Fibroblast of villous mesenchyme (primary cell): ENCODE data around the gene ACER1. TPM values are rescaled to one million over a fixed set of nuclear protein-coding genes. Genes with fewer than 3 reads are reported as not detected.

Source experiments
- DNase-seq: peaks from one replicate; pipeline ENCODE4 v3.0.0-alpha.2; 2010; ENCODE audit warnings: low read depth
- H3K4me3 ChIP-seq: 2 replicates; pipeline ENCODE4 v1.5.1; 2011; ENCODE audit warnings: low read depth, mild to moderate bottlenecking, low read length
- total RNA-seq: library from RNA; depleted of rRNA; stranded (reverse); fragments of >200 nt; gene quantifications from 2 replicates; pipeline ENCODE4 v1.2.3, GENCODE V29; 2012
- TF ChIP-seq, protein P1 (sequence below): IDR thresholded peaks from 2 replicates; pipeline ENCODE4 v1.5.1; 2012; ENCODE audit warnings: low read depth, mild to moderate bottlenecking, low read length; ENCODE audit not compliant: insufficient read depth

ACER1 gene
- total RNA-seq, 1 donor, result not detected

DNA sequence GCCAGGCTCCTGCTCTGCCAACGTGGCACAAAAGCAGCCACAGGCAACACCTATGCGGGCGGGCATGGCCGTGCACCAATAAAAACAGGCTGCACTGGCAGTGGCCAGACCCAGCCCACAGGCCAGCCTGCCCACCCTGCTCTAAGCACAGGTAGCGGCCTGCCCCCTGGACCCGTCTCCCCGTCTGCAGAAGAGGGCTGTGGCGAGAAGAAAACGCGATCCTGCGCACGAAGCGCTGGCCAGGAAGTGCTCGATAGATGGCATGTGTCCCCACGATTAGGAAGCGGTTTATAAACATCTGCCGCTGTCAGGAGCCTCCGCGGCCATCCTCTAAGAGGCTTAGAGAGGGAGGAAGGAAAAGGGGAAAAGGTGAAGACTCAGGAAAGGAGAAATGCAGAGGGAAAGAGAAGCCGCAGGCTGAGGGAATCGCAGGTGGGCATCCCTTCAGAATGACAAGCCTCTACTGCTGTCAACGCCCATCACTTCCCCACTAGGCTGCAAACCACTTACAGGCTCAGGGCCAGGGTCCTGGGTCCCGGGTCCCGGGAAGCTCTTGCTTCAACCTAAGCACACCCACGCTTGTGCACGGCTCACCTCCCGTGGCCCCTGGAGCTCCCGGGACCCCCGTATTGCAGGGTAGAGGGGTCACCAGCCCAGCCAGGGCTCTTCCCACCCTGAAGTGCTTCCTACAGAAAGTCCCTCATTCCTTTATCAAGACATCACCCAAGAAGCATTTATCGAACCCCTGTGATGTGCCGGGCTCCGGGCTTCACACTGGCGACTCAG is 64.1 kb downstream of the ACER1 start:
- H3K4me3 ChIP-seq, result no peak overlapping the region
- TF ChIP-seq, protein P1, sequence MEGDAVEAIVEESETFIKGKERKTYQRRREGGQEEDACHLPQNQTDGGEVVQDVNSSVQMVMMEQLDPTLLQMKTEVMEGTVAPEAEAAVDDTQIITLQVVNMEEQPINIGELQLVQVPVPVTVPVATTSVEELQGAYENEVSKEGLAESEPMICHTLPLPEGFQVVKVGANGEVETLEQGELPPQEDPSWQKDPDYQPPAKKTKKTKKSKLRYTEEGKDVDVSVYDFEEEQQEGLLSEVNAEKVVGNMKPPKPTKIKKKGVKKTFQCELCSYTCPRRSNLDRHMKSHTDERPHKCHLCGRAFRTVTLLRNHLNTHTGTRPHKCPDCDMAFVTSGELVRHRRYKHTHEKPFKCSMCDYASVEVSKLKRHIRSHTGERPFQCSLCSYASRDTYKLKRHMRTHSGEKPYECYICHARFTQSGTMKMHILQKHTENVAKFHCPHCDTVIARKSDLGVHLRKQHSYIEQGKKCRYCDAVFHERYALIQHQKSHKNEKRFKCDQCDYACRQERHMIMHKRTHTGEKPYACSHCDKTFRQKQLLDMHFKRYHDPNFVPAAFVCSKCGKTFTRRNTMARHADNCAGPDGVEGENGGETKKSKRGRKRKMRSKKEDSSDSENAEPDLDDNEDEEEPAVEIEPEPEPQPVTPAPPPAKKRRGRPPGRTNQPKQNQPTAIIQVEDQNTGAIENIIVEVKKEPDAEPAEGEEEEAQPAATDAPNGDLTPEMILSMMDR, result no peak
- no peak for DNase-seq

DNA sequence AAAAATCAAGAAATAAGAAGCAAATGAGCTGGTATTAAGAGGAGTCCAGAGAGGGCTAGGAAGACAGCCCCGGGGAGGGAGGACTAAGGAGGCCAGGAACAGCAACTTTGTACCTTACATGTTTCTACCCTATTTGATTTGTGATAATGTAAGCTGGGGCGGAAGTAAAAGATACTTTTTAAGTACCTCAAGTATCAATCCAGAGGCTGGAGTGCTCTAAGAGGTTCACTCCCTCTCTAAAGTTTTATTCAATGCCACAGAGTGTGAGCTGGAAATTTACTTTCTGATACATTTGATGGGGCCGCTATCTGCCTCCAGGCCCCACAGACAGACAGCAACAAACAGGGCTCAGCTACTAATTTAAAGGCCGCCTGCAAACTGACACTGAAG is 65.0 kb downstream of the ACER1 start:
- no peak overlapping the region for H3K4me3 ChIP-seq
- TF ChIP-seq, protein P1, result no peak
- no peak for DNase-seq

DNA sequence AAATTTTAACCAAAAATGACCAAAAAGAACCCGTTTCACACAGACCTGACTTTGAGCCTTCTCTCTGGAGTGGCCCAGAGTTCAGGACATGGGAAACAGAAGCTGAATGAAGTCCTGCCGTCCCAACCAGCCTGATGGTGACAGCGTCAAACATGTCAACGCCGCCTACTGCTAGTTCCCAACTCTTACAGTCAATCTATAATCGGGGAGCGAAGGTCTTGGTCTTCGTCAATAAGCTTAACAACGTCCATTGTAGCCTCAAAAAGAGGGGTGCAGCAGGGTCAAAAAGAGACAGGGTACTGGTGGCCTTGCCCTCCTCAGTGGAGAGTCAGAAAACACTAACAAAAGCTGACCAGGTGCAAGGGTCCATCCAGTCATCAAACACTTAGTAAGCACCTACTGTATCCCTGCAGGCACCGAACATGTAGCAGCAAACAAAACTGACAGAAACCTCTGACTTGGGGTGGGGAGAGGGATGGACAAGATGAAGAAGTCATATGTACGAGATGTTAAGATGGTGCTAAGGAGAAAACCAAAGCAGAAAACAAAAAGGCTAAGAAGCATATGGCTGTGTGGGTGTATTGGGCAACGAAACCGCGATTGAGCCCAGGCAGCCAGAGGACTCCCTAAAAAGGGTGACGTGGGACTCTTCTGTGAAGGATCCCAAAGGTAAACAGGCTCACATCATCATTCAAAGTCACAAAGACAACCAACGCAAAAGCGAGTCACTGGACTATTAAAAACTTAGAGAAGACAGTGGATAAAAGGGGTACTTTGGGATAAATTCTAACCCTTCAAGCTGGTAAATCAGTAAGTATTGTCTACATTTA is 65.6 kb downstream of the ACER1 start:
- peak; percentile 62 for DNase-seq
- H3K4me3 ChIP-seq, result no peak overlapping the region

DNA sequence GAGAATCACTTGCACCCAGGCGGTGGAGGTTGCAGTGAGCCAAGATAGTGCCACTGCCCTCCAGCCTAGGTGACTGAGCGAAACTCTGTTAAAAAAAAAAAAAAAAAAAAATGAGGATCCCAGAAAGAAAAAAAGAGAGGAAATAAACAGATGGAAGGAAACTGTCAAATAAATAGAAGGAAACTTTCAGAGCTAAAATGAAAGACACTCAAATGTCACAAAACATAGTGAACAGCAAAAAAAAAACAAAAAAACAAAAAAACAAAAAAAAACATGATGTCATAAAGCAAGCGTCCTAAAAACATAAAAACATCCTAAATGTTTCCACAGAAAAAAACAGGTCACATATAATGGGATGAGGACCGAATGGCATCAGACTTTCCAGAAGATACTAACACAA is 68.6 kb downstream of the ACER1 start:
- no peak overlapping the region for H3K4me3 ChIP-seq
- DNase-seq, result no peak
- TF ChIP-seq, protein P1, result no peak

More for the DNA sequence above, 65.6 kb downstream of the ACER1 start:
- TF ChIP-seq, protein P1, result no peak

DNA sequence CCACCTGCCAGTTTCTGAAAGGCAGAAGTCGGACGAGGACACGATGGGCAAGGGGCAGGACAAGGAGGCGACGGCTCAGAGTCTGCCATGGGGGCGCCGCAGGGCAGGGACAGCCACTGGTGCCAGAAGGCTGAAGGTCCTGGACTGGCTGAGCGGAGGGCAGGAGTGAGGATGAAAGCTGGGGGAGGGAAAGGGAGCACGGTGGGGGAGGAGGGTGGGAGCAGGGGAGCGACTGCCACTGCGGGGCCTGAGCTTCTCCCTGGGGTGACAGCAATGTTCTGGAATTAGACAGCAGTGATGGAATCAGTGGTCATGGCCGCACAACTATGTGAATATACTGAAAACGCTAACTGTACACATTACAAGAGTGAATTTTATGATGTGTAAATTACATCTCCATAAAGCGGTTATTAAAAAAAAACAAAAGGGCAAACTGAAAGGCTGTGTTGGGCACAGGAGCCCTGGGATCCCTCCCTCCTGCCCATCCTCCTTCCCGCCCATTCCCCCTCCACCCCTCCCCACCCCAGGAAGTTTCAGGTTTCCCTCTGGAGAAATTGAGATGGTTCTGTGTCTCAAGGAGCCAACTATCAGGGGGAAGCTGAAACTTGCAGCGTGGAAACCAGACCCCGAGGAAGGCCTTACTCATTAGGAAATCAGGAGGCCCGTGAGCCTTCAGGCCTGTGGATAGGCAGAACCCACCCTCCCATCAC is 69.5 kb downstream of the ACER1 start:
- DNase-seq, result peak; percentile 48
- TF ChIP-seq, protein P1, result no peak
- H3K4me3 ChIP-seq, result no peak overlapping the region

DNA sequence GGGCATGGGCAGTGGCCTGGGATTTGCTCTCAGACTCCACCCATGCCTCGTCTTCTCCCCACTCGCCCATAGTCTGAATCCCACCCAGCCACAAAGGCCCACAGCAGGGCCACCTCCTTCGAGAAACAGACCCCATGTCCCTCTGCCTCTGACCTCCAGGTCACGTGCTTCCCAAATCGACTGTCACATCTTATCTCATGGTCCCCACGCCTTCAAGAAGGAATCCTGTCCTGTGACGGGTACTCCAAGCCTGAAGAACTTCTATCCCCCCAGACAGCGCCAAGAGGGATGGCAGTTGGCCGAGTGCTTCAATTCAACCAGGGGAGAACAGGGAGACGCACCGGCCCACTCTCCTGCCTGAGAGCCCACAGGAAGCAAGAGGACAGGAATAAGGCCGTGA is 70.1 kb downstream of the ACER1 start:
- TF ChIP-seq, protein P1, result no peak
- H3K4me3 ChIP-seq, result no peak overlapping the region
- DNase-seq, result no peak
